HG03558 (cell line): Measurements from ENCODE around the gene HES6.

Source experiments
- ATAC-seq: cut with Tn5 transposase; IDR thresholded peaks from one replicate; pipeline ENCODE4 v1.9.1; 2021; ENCODE audit warnings: moderate number of reproducible peaks; ENCODE audit not compliant: unreplicated experiment; ENCODE audit errors: extremely low read depth

The HES6 gene

DNA sequence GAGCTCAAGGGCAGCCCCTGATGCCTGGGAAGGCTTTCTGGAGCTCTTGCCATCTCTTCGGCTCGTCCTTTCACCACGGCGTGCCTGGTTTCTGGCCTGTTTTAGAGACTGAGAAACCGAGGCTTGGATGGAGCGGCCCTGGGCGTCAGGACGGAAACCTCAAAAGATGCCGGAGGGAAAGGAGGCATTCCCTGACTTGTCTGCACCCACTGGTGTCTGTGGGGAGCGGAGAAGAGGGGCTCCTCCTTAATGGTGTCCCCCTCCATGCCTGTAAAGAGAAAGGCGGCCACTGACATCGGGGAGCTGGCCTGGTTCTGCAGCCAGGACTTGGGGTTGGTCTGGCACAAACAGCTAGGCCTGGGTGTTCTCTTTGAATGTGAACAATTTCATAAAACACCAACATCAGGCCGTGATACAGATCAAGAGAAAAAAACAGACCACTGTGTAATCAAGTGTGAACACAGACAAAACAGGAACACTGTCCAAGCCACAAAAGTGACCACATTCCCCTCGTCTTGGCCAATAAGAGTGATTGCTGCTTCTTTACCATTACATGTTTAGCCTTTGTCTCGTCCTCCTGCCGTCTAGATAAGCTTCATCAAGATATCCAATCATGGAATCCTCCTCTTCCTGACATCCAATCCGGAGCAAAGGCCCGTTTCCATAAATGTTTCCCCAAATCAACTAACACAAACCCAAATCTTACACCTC lies 35.7 kb downstream of the HES6 start:
- no peak for ATAC-seq

DNA sequence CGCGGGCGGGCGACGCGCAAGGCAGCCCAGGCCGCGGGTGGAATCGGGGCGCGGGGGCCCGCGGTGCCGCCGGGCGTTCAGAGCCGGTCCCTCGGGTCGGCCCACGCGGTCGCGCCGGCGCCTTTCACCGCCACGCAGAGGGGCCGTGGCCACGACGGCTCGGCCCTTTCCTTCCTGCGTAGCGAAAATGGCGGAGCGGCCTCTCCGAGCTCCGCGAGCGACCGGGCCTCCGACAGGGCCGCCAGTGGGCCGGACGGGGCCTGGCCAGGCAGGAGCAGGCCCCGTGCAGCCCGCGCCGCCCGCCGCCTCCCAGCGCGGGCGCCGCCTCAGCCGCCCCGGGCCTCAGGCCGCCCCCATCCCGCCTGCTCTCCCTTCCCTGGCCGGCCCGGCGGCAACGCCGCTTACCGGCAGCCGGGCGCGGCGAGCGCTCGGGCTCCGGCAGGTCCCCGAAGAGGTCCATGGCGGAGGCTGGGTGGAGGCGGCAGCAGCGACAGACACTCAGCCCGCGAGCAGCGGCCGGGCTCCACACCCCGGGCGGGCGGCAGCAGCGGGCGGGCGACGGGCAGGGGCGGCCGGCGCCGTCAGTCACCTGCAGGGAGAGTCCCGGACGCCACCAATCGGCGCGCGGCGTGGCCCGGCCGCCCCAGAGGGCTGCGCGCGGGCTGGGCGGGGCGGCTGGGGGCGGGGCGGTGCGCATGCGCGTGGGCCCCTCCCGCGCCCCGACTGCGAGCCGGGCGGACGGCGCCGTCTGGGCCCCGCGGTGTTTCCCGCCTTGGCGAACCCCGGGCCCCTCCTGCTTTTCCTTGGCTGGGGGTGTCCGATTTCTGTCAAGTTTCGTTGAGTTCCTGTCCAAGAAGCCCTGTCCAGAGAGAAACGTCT lies 36.5 kb downstream of the HES6 start, which contains the start of gene ILKAP:
Gene ILKAP (minus strand): TSS at position 602 of the 879 bp plus-strand sequence. CDS start 142 bp downstream, at position 460.
- ATAC-seq: peak; percentile 84

DNA sequence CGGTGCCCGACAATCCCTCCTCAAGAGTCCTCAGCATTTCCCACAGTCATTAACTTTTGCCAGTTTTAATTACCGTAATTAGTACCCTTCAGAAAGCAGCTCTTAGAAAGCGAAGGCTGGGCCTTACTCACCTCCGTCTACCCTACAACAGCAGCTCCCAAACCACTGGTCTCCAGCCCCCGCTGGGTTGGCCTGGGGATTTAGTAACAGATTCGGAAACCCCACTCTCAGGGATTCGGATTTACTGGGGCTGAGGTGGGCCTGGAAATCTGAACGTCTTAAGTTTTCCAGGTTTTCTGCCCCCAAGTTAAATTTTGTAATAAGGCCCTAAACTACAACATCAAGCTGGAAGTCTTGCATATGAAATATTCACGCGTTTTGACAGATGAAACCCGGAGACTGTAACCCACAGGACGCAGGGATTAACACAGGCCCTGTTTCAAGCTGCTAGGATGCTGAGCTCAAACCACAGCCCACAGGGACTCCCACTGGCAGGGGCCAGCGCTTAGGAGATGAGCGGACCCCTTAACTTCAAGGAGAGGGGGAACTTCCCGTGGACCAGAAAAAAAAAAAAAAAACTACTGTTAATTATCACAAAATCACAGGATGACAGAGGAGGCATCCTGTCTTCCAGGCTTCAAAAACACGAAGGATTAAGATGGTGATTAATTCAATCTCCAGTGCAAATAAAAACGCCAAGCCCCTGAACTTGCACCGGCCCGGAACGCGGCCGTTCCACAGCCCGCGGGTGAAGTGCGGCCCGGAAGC lies 37.3 kb downstream of the HES6 start:
- ATAC-seq: no peak

DNA sequence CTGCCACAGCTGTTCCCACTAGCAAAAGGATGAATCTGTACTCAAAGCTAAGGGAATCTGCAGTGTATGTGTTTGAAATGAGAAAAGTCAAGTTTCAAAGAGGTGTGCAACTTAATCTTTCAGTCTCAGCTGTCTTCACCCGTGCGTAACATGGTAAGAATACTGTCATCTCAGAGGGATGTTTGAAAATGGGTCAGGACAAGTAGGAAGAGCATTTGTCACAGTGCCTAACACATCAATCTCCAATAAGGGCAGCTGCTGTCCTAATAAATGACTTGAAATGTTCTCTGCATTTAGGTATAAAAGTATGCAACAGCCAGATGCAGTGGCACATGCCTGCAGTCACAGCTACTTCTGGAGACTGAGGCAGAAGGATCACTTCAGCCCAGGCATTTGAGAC lies 49.4 kb downstream of the HES6 start:
- ATAC-seq: no peak
